Measurements from ENCODE around the gene COX19.

Gene COX19

GRCh38 chr7:952548-953441 lies 22.6 kb downstream of the COX19 start:
- H3K36me3 ChIP-seq (ENCODE audit: control insufficient read depth, insufficient read depth, low read length) = no peaks in the 10 kb centered on the region
- peaks cover 6% of the 10 kb centered on the region for H3K4me1 ChIP-seq (ENCODE audit: control insufficient read depth, insufficient read depth, low read length, poor library complexity, severe bottlenecking)
- no peaks in the 10 kb centered on the region for H3K27me3 ChIP-seq (replicated peaks; ENCODE audit: control insufficient read depth, insufficient read depth, low read length, poor library complexity, severe bottlenecking)
- H3K27ac ChIP-seq (ENCODE audit: insufficient read depth, low read length, poor library complexity, severe bottlenecking) = no peak overlapping the region
- no peak for DNase-seq
- H3K4me3 ChIP-seq (ENCODE audit: insufficient read depth, low read depth, low read length, poor library complexity, severe bottlenecking) = no peak overlapping the region
- H3K9me3 ChIP-seq (ENCODE audit: control insufficient read depth, low read length) = no peaks in the 10 kb centered on the region

DNA sequence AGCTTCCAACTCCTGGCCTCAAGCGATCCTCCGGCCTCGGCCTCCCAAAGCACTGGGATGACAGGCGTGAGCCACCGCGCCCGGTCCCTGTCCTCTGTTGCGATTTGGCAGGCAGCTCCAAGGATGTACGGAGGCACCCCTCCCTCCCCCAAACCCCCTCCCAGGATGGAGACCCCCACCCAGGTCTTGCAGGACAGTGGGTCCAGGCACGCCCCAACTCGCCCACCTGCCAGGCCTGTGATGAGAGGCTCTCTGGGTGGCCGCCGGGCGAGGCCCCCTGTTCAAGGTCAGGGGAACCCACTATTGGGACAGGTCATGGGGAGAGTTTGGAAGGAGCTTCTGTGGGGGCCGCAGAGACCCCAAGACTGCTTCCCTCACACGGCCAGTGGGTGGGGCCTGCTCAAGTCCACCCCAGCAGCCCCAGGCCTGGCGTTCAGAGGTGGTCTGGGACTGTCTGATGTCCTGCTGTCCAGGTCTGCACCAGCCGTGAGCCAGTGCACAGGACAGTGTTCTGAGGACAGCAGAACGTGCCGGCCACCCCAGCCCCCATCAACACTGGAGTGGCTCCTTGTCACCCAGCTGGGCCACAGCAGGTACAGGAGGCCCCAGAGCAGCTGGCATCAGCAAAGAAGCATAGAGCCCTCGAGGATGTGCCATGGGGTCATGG lies 23.3 kb downstream of the COX19 start:
- H3K4me1 ChIP-seq (ENCODE audit: control insufficient read depth, insufficient read depth, low read length, poor library complexity, severe bottlenecking) = peaks cover 6% of the 10 kb centered on the region
- H3K36me3 ChIP-seq (ENCODE audit: control insufficient read depth, insufficient read depth, low read length) = no peaks in the 10 kb centered on the region
- no peak for DNase-seq
- no peak overlapping the region for H3K27ac ChIP-seq (ENCODE audit: insufficient read depth, low read length, poor library complexity, severe bottlenecking)
- H3K27me3 ChIP-seq (replicated peaks; ENCODE audit: control insufficient read depth, insufficient read depth, low read length, poor library complexity, severe bottlenecking) = no peaks in the 10 kb centered on the region
- H3K4me3 ChIP-seq (ENCODE audit: insufficient read depth, low read depth, low read length, poor library complexity, severe bottlenecking) = no peak overlapping the region
- no peaks in the 10 kb centered on the region for H3K9me3 ChIP-seq (ENCODE audit: control insufficient read depth, low read length)

GRCh38 chr7:949021-949934 lies 26.1 kb downstream of the COX19 start:
- H3K4me3 ChIP-seq (ENCODE audit: insufficient read depth, low read depth, low read length, poor library complexity, severe bottlenecking) = no peak overlapping the region
- no peaks in the 10 kb centered on the region for H3K9me3 ChIP-seq (ENCODE audit: control insufficient read depth, low read length)
- no peak overlapping the region for H3K27ac ChIP-seq (ENCODE audit: insufficient read depth, low read length, poor library complexity, severe bottlenecking)
- no peaks in the 10 kb centered on the region for H3K36me3 ChIP-seq (ENCODE audit: control insufficient read depth, insufficient read depth, low read length)
- DNase-seq = no peak
- H3K4me1 ChIP-seq (ENCODE audit: control insufficient read depth, insufficient read depth, low read length, poor library complexity, severe bottlenecking) = peaks cover 6% of the 10 kb centered on the region
- H3K27me3 ChIP-seq (replicated peaks; ENCODE audit: control insufficient read depth, insufficient read depth, low read length, poor library complexity, severe bottlenecking) = no peaks in the 10 kb centered on the region

DNA sequence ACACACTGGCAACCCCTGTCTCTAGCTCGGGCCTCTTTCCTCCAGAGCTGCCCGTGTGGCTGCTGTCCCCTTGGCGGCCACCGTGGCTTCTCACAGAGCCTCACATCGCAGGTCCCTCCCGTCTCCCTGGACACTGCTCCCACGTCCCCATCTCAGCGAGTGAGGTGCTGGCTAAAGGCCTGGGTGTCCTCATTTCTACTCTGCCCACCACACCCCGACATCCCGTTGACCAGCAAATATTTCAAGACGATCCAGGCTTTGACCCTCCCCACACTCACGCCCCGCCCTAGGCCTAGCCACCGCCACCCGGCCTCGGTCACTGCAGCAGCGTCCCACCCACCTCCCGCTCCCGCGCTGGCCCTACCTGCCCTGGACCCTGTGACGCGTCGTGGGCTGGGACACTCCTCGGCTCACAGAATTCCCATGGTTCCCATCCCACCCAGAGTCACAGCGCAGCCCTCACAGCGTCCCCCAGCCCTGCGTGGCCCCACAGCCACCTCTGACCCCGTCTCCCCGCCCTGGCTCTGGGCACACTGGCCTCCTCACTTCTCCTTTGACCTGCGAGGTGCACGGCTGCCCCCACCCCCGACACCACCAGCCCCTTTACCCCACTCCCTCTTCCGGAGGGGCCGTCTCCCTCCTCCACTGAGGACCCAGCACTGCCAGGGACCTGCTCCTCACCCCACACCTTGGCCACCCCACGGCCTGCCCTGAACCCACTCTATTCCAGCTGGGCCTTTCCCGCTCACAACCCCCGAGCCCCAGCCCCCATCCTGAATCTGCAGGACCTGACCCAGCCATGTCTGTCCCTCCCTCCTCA lies 27.7 kb downstream of the COX19 start:
- Histone ChIP-seq H3K9me3 (ENCODE audit: control insufficient read depth, low read length) (no peaks in the 10 kb centered on the region), H3K27ac (ENCODE audit: insufficient read depth, low read length, poor library complexity, severe bottlenecking) (no peak overlapping the region), H3K4me3 (ENCODE audit: insufficient read depth, low read depth, low read length, poor library complexity, severe bottlenecking) (no peak overlapping the region), H3K27me3 (replicated peaks; ENCODE audit: control insufficient read depth, insufficient read depth, low read length, poor library complexity, severe bottlenecking) (no peaks in the 10 kb centered on the region), H3K36me3 (ENCODE audit: control insufficient read depth, insufficient read depth, low read length) (no peaks in the 10 kb centered on the region), H3K4me1 (ENCODE audit: control insufficient read depth, insufficient read depth, low read length, poor library complexity, severe bottlenecking) (no peaks in the 10 kb centered on the region)
- DNase-seq = no peak

DNA sequence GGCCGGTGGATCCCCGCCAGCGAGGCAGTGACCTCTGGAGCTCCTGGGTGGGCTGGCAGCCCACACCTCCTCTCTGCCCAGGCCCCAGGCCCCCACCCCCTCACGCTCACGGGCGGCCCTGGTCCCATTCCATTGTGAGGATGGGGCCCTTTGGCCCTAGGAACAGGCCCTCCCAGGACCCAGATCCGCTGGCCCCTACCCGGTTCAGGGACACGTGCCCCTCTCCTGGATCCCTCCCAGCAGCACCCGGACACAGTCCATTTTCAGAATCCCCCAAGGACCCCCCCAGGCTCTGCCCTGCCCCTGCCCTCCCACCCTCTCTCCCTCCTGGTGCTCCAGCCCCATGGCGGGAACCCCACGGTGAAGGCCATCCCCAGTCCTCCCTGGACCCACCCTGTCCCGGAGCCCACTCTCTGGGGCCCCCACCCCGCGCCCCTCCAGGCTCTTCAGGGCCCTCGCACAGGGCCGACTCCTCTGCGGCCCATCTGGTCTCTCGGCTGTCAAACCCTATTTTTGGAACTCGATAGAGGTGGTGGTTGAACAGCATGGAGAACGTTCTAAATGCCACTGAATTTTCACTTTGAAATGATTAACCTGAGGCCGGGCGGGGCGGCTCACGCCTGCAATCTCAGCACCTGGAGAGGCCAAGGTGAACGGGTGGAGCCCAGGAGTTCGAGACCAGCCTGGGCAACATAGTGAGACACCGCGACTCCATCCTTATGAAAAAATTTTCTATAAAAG lies 28.9 kb downstream of the COX19 start:
- DNase-seq = no peak
- no peaks in the 10 kb centered on the region for H3K36me3 ChIP-seq (ENCODE audit: control insufficient read depth, insufficient read depth, low read length)
- H3K4me3 ChIP-seq (ENCODE audit: insufficient read depth, low read depth, low read length, poor library complexity, severe bottlenecking) = no peak overlapping the region
- H3K4me1 ChIP-seq (ENCODE audit: control insufficient read depth, insufficient read depth, low read length, poor library complexity, severe bottlenecking) = no peaks in the 10 kb centered on the region
- H3K9me3 ChIP-seq (ENCODE audit: control insufficient read depth, low read length) = no peaks in the 10 kb centered on the region
- H3K27ac ChIP-seq (ENCODE audit: insufficient read depth, low read length, poor library complexity, severe bottlenecking) = no peak overlapping the region
- H3K27me3 ChIP-seq (replicated peaks; ENCODE audit: control insufficient read depth, insufficient read depth, low read length, poor library complexity, severe bottlenecking) = no peaks in the 10 kb centered on the region

DNA sequence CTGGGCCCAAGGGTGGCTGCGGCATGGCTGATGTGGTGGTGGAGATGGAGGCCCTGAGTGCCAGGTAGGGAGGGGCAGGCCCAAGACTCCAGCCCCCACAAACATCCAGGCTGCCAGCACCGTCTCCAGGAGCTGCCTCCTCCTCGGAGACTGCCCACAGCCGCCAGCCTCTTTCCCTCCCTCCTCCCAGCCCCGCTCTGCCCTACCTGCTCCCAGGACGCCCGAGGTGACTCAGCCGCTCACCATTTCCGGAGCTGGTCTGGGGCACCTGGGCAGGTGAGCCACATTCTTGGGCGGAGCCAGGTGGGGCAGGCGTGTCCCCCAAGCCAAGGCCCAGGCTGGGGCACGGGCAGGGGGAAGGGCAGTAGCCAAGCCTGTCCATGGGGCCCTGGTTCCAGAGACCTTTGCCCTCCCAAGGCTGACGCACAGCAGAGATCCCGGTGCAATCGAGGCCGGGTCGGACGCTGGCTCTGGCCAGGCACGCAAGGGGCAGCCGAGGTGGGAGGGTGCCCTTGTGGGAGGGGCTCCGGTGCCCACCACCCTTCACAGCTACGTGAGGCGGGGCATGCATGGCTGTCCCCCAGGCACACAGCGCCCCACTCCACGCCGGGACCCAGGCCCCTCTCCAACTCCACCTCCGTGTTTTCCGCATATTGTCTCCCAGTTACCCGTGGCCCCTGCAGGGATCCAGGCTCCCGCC lies 29.6 kb downstream of the COX19 start:
- H3K4me1 ChIP-seq (ENCODE audit: control insufficient read depth, insufficient read depth, low read length, poor library complexity, severe bottlenecking) = no peaks in the 10 kb centered on the region
- H3K27ac ChIP-seq (ENCODE audit: insufficient read depth, low read length, poor library complexity, severe bottlenecking) = no peak overlapping the region
- H3K9me3 ChIP-seq (ENCODE audit: control insufficient read depth, low read length) = no peaks in the 10 kb centered on the region
- DNase-seq = no peak
- no peak overlapping the region for H3K4me3 ChIP-seq (ENCODE audit: insufficient read depth, low read depth, low read length, poor library complexity, severe bottlenecking)
- H3K27me3 ChIP-seq (replicated peaks; ENCODE audit: control insufficient read depth, insufficient read depth, low read length, poor library complexity, severe bottlenecking) = no peaks in the 10 kb centered on the region
- no peaks in the 10 kb centered on the region for H3K36me3 ChIP-seq (ENCODE audit: control insufficient read depth, insufficient read depth, low read length)

DNA sequence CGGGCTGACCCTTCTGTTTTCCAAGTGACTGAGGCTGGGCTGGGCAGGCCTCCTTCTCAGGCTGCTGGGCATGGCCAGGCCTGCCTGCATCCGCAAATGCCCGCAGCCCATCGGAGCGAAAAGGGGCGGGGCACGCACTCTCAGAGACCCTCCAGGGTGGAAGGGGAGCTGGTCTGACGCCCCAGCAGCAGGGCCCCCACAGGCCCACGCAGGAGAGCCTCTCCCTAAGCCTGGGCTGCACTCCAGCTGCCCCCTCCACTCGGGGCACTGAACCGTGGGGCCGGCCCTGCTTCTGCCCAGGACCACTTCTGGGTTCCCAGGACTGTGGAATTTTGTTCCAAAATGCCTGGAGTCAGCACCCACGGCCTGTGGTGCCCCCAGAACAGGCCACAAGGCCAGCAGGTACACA lies 30.2 kb downstream of the COX19 start:
- no peaks in the 10 kb centered on the region for H3K9me3 ChIP-seq (ENCODE audit: control insufficient read depth, low read length)
- no peaks in the 10 kb centered on the region for H3K27me3 ChIP-seq (replicated peaks; ENCODE audit: control insufficient read depth, insufficient read depth, low read length, poor library complexity, severe bottlenecking)
- DNase-seq = no peak
- H3K4me1 ChIP-seq (ENCODE audit: control insufficient read depth, insufficient read depth, low read length, poor library complexity, severe bottlenecking) = no peaks in the 10 kb centered on the region
- no peak overlapping the region for H3K4me3 ChIP-seq (ENCODE audit: insufficient read depth, low read depth, low read length, poor library complexity, severe bottlenecking)
- H3K27ac ChIP-seq (ENCODE audit: insufficient read depth, low read length, poor library complexity, severe bottlenecking) = no peak overlapping the region
- H3K36me3 ChIP-seq (ENCODE audit: control insufficient read depth, insufficient read depth, low read length) = no peaks in the 10 kb centered on the region

- Histone ChIP-seq H3K36me3 (ENCODE audit: control insufficient read depth, insufficient read depth, low read length) (no peaks in the 10 kb centered on the region), H3K4me3 (ENCODE audit: insufficient read depth, low read depth, low read length, poor library complexity, severe bottlenecking) (no peak overlapping the region), H3K27me3 (replicated peaks; ENCODE audit: control insufficient read depth, insufficient read depth, low read length, poor library complexity, severe bottlenecking) (no peaks in the 10 kb centered on the region), H3K27ac (ENCODE audit: insufficient read depth, low read length, poor library complexity, severe bottlenecking) (no peak overlapping the region), H3K9me3 (ENCODE audit: control insufficient read depth, low read length) (no peaks in the 10 kb centered on the region), H3K4me1 (ENCODE audit: control insufficient read depth, insufficient read depth, low read length, poor library complexity, severe bottlenecking) (no peaks in the 10 kb centered on the region)
- no peak for DNase-seq
Measured at GRCh38 chr7:944744-945143, 30.6 kb downstream of the COX19 start.
